SK-N-SH (cell line): Measurements from ENCODE around the gene MAB21L3.

ENCODE experiments used
- NRF1 ChIP-seq: IDR thresholded peaks from 2 replicates; pipeline ENCODE4 v1.6.1; 2012; ENCODE audit warnings: low read depth, mild to moderate bottlenecking, low read length
- POLR2AphosphoS5 ChIP-seq: IDR thresholded peaks from 2 replicates; pipeline ENCODE4 v1.6.1; 2012; ENCODE audit warnings: low read depth, low read length
- RAD21 ChIP-seq: IDR thresholded peaks from 2 replicates; pipeline ENCODE4 v1.6.1; 2012; ENCODE audit warnings: mild to moderate bottlenecking, low read length
- TF ChIP-seq, protein P1 (sequence below): fragments of 150-350 bp; IDR thresholded peaks from 2 replicates; pipeline ENCODE4 v1.6.1; 2017; ENCODE audit warnings: antibody characterized with exemption, low read length, low read depth, borderline replicate concordance
- TF ChIP-seq, protein P2 (sequence below): IDR thresholded peaks from 2 replicates; pipeline ENCODE4 v1.6.1; 2012; ENCODE audit warnings: mild to moderate bottlenecking, low read depth, low read length, moderate library complexity

DNA sequence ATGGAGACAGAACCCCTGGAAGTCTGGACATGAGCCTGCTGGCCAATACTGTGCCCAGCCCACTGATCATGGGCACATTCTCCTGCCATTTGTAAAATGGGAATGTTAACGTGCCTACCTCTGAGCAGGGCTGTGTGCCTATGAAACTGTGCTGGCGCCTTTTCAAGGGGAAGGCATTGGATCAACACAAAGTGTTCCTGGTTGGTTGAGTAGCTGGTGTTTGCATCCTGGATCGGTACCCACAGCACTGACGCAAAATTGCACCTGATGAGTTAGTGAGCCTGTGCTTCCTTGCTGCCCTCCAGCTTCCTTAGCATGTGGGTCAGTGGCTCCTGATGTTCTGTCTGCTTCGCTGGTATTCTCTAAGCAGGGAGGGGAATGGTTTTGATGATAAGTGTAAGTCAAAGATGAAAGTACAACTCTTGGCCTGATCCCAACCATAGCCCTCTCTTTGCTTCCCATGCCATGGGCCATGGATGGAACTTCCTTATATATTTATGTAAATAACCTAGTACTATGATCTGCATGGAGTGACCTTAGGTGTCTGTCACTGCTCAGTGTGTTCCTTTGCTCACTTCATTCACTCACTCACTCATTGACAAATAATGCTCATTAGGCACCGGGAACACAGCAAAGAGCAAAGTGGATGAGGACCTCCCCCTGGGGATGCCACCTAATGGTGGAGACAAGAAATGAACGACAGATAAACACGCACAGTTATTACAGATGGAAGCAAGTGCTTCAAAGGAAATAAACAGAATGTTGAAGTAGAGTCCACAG, 22.7 kb downstream of the MAB21L3 start:
- TF ChIP-seq, protein P1, sequence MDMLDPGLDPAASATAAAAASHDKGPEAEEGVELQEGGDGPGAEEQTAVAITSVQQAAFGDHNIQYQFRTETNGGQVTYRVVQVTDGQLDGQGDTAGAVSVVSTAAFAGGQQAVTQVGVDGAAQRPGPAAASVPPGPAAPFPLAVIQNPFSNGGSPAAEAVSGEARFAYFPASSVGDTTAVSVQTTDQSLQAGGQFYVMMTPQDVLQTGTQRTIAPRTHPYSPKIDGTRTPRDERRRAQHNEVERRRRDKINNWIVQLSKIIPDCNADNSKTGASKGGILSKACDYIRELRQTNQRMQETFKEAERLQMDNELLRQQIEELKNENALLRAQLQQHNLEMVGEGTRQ = no peak
- no peak for TF ChIP-seq NRF1
- no peak for TF ChIP-seq RAD21
- TF ChIP-seq, protein P2, sequence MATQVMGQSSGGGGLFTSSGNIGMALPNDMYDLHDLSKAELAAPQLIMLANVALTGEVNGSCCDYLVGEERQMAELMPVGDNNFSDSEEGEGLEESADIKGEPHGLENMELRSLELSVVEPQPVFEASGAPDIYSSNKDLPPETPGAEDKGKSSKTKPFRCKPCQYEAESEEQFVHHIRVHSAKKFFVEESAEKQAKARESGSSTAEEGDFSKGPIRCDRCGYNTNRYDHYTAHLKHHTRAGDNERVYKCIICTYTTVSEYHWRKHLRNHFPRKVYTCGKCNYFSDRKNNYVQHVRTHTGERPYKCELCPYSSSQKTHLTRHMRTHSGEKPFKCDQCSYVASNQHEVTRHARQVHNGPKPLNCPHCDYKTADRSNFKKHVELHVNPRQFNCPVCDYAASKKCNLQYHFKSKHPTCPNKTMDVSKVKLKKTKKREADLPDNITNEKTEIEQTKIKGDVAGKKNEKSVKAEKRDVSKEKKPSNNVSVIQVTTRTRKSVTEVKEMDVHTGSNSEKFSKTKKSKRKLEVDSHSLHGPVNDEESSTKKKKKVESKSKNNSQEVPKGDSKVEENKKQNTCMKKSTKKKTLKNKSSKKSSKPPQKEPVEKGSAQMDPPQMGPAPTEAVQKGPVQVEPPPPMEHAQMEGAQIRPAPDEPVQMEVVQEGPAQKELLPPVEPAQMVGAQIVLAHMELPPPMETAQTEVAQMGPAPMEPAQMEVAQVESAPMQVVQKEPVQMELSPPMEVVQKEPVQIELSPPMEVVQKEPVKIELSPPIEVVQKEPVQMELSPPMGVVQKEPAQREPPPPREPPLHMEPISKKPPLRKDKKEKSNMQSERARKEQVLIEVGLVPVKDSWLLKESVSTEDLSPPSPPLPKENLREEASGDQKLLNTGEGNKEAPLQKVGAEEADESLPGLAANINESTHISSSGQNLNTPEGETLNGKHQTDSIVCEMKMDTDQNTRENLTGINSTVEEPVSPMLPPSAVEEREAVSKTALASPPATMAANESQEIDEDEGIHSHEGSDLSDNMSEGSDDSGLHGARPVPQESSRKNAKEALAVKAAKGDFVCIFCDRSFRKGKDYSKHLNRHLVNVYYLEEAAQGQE = no peak
- no peak for TF ChIP-seq POLR2AphosphoS5
